Amygdala (tissue), 56 donors: Measurements from ENCODE around the gene HES6.
A peak's percentile ranks its signal among the peaks of the same experiment; 100 is the strongest.
"Not testable (repeated sequence)": the region's sequence is repeated elsewhere in the genome, so short reads cannot be mapped to it uniquely, and the experiment has no call there.

Source experiments
- DNase-seq, 56 donors: peaks; one replicate each; lab custom pipeline; 2025; lab: John Stamatoyannopoulos, UW

The HES6 gene

GRCh38 chr2:238274152-238274865, 34.5 kb upstream of the HES6 start:
- no peak for DNase-seq

- DNase-seq = not testable (repeated sequence)
These were observed 33.6 kb upstream of the HES6 start for GRCh38 chr2:238273433-238273832.

- DNase-seq = no peak
These were observed 32.3 kb upstream of the HES6 start for GRCh38 chr2:238272156-238272555.

DNA sequence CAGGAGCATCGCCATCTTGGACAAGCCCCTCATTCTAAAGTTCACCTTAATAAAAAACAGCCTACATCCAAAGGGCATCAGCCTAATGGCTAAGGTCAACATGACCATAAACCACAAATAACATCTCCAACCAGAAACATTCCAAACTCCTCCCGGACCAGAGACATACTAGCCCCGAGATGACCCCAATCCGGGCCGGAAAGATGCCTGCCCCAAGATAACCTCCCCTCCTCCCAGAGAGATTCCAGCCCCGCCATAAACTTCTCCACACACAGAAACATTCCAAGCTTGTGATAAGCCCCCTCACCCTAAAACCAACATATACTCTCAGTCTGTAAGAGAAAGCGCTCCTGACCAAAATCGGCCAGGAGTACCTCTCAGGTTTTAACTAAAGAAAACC, 31.8 kb upstream of the HES6 start:
- not testable (repeated sequence) for DNase-seq

DNA sequence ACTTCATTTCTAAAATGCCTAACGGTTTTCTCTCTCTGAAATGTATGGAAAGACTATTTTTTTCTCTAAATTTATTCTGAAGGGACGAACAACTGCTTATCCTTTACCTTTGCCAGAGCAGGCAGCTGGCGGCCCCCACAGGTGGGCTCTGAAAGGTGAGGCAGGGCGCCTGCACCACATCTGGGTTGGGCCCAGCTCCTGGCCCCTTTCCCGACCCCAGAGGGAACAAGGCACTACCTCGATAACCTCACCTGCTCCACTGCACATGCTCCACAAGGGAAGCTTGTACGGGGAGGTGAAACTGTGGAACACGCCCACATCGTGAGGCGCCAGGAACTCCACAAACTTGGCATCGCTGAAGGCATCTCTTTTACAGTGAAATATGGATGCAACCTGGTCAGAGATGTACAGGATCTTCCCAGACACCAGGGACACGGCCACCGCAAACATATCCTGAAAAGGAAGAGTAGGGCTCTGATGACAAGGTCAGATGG, 31.3 kb upstream of the HES6 start:
- no peak for DNase-seq

DNA sequence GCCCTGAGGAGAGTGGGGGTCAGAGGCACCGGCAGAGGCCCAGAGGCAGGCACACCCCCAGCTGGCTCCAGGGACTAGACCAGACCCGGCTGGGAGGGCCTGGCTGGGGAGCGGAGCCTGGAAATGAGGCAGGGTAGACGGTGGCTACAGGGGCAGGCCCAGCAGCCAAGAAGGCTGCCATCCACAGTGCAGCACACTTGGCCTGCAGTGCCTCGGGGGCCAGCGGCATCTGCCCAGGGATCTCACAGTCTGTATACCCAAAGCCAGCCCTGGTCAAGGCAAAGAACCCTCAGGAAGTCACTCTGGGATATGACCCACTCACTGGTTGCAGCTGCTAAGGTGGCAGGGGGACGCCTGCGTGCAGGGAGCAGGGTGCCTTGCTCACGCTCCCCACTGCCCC, 30.8 kb upstream of the HES6 start:
- DNase-seq = no peak

GRCh38 chr2:238269741-238270140, 29.9 kb upstream of the HES6 start:
- no peak for DNase-seq

GRCh38 chr2:238267884-238268680, 28.2 kb upstream of the HES6 start:
- DNase-seq = no peak

DNA sequence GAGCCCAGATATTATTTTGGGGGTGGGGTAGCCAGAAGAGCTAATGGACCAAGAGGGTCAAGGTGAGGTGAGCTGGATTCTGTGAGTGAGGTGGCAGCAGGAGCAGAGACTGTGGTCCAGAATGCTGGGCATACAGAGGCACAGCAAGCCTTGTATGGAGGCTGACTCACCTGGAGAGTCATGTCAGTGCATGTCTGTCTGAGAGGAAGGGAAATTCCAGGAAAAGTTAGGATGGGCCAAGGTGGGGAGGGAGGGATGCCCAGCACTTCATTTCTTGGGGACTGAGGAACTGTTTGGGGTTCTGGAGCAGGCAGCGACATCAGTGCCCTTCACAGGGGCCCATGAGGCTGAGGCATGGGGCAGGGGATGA, 27.5 kb upstream of the HES6 start:
- DNase-seq = no peak

GRCh38 chr2:238265605-238266004, 25.8 kb upstream of the HES6 start:
- DNase-seq = no peak

GRCh38 chr2:238264072-238264460, 24.2 kb upstream of the HES6 start:
- DNase-seq = no peak

DNA sequence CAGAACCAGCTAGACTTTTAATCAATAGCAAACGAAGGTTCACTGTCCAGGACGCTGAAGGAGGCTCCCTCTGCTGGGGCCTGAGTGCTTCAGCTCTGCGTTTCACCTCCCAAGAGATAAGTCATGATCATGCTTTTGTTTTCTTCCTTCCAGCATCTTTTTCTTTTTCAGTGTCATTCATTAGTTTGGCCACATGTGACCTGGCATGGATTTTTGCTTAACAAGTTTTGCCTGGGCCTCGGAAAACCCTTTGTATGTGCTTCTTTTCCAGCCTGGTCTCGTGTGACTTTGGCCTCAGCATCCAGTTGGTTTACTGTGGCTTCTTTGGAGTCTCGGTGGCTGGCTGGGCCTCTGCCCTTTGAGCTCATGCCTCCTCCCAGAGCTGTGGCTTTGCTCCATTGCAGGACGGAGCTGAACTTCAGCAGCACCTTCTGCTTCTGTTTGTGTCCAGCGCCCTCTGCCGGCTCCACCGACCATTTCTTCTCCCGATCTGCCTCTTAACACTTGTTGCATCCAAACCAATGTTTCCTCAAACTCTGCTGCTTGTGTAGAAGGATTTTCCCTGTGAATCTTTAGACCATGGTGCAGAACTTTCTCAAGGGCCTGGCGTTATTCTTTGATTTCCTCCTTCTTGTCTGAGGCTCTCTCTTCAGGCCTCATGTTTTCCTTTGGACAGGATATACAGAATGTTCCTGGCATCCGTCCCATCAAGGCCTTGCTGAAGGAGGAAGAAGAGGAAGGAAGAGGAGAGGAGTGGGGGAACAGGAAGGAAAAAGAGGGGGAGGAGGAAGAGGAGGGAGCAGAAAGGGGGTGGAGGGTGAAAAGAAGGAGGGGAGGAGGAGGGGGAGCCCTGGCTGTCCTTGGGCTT, 23.6 kb upstream of the HES6 start:
- DNase-seq = peak in 55 of 56 donors; percentile 19 to 96 (median 81)

DNA sequence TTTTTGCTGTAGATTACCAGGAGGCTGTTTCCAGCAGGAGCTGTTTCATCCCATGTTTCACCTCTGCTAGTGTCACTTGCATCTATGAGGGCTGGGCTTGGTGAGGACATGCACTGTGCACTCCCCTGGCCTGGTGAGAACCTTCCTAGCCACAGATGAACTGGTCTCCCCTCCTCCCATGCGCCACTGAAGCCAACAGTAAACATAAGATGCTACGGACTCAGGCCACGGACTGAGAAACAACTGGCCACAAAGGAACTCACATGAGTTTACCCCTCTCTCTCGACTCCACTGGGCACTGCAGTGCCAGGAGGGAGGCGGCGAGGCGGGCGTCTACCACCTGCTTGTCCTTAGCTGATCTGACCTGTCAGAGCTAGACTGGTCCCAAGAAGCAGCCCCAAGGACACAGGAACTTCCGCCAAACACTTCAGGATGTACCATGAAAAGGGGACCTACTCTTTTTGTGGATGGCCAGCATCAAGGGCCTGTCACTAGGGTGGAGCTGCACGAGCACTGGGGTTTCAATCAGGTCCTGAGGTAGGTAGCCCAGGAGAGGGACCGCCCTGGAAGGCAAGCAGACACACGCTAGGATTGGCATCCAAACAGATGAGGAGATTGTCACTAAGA, 22.8 kb upstream of the HES6 start:
- no peak for DNase-seq

- no peak for DNase-seq
These were observed 22.0 kb upstream of the HES6 start for GRCh38 chr2:238261718-238262375.

- DNase-seq = no peak
These were observed 21.0 kb upstream of the HES6 start for GRCh38 chr2:238260883-238261282.

DNA sequence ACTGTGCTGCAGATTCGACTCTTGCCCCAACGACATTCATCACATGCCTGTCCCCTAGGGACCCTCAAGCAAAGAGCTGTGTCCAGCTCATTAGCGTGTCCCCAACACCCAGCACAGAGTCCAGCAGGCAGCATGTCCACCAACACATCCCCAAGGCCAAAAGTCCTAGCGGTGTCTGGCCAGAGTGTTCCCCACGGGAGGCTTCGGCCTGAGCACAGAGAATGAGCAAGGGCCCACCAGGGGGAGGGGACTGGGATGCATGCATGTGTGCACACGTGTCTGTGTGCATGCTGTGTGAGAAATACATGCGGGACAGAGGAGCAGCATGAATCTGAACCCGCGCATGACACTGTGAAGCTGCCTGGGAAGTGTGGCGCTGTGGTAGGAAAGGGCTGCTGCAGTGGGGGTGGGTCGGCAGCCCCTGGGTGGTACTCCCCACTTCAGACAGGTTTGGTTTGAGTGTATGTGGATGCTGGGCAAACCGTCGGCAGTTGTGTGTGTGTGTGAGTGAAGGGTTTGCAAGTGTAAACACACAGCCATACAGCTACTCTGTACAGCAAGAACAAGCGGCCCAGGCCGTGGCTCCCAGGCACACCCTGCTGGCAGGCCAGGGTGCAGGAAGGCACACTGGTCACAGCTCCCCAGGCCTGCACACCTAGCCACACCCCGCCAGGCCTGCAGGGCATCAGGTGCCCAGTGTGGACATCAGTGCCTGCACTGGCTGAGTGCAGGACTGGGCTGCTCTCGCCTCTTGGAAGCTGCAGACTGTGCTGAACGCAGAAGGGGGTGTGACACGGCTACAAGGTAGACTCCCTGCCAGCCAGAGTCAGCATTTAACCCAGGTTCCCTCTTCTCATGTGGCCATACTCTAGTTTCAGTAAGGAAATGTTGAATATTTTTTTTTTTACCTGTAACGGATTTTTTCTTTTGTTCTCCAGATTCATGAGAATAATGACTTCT, 19.5 kb upstream of the HES6 start:
- no peak for DNase-seq

DNA sequence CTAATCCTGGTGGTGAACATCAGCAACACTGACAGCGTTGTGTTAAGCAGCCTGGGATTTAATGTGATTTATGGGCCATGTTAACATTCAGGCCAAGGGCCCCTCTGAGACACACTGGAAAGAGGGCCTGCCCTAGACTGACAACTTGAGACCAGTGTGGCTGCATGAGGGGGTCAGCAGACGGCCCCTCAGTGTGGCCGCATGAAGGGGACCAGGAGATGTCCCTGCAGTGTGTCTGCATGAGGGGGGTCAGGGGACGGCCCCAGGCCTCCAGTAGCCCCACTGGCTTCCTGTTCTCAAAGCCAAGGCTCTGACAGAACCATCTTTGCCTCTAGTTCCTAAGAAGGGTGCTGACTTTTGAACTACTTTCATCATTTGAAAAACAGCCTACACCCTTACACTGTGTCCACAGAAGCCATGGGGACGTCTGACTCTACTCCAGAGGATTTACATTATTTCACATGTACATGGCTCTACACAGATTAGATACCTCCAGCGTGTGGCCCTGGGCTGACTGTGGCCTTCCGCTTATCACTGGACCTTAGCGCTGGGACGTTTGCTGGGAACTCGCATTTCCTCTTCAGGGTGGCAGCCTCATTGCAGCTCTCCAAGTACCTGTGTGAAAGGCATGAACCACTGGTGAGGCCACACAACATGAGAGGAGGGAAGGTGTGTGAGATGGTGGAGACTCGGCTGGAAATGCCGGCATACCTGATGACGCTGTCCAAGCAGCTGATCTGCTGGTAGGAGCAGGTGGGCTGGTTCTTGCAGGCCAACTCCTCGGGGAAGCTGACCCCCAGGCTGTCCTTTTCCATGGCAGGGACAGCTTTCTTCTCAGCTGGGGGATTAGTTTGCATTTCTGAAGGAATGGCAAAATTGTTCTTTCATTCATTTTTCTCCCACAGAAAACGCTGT, 18.2 kb upstream of the HES6 start:
- no peak for DNase-seq
